ENCODE data around the gene METTL8. TPM values are rescaled to one million over a fixed set of nuclear protein-coding genes. Genes with fewer than 3 reads are reported as not detected.

The METTL8 gene
- total and polyA plus RNA-seq, 2 of the 13 experiments (the other 11 are each of a cell fraction or from before 2014, with no cell fraction given), result 18.6 to 68.2 TPM

DNA sequence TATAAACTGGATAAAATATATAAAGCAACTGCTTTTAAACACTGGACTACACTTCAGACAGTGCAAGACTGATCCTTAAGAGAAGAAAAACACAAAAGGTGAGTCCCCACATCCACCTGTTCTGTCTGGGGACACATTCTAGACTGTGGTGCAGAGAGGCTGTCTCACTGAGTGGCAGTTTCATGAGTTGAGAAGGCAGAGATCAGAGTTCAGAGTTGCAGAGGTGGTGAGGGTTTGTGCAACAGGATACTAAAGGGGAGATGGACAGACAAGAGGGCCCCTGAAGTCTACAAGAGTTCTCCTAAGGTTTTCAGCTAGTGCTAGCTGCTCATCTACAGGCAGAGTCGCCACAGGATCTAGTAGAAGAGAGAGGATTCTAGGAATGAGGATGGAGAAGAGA, 68.0 kb downstream of the METTL8 start:
- peaks cover 9% of the 10 kb centered on the region for H3K9me3 ChIP-seq (ENCODE audit: low read length)
- POLR2A ChIA-PET, result no interaction called here
- 0 out of 2 replicates have a peak, but pooled peaks have one; percentile 31 for TF ChIP-seq ZNF644 (CRISPR knock-in tag; IDR thresholded peaks at IDR 0.05; ENCODE audit: low read depth)
- 0 out of 2 replicates have a peak, but pooled peaks have one; percentile 19 for TF ChIP-seq ZMYM4 (CRISPR knock-in tag; IDR thresholded peaks at IDR 0.05)
- TF ChIP-seq, protein P1, sequence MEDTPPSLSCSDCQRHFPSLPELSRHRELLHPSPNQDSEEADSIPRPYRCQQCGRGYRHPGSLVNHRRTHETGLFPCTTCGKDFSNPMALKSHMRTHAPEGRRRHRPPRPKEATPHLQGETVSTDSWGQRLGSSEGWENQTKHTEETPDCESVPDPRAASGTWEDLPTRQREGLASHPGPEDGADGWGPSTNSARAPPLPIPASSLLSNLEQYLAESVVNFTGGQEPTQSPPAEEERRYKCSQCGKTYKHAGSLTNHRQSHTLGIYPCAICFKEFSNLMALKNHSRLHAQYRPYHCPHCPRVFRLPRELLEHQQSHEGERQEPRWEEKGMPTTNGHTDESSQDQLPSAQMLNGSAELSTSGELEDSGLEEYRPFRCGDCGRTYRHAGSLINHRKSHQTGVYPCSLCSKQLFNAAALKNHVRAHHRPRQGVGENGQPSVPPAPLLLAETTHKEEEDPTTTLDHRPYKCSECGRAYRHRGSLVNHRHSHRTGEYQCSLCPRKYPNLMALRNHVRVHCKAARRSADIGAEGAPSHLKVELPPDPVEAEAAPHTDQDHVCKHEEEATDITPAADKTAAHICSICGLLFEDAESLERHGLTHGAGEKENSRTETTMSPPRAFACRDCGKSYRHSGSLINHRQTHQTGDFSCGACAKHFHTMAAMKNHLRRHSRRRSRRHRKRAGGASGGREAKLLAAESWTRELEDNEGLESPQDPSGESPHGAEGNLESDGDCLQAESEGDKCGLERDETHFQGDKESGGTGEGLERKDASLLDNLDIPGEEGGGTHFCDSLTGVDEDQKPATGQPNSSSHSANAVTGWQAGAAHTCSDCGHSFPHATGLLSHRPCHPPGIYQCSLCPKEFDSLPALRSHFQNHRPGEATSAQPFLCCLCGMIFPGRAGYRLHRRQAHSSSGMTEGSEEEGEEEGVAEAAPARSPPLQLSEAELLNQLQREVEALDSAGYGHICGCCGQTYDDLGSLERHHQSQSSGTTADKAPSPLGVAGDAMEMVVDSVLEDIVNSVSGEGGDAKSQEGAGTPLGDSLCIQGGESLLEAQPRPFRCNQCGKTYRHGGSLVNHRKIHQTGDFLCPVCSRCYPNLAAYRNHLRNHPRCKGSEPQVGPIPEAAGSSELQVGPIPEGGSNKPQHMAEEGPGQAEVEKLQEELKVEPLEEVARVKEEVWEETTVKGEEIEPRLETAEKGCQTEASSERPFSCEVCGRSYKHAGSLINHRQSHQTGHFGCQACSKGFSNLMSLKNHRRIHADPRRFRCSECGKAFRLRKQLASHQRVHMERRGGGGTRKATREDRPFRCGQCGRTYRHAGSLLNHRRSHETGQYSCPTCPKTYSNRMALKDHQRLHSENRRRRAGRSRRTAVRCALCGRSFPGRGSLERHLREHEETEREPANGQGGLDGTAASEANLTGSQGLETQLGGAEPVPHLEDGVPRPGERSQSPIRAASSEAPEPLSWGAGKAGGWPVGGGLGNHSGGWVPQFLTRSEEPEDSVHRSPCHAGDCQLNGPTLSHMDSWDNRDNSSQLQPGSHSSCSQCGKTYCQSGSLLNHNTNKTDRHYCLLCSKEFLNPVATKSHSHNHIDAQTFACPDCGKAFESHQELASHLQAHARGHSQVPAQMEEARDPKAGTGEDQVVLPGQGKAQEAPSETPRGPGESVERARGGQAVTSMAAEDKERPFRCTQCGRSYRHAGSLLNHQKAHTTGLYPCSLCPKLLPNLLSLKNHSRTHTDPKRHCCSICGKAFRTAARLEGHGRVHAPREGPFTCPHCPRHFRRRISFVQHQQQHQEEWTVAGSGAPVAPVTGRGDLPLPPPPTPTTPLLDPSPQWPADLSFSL (CRISPR knock-in tag; IDR thresholded peaks at IDR 0.05), result no peak
- TF ChIP-seq ZNF549 (CRISPR knock-in tag; IDR thresholded peaks at IDR 0.05), result peak; percentile 95
- TF ChIP-seq HNF4A (CRISPR knock-in tag; IDR thresholded peaks at IDR 0.05), result peak; percentile 82
- TF ChIP-seq, protein P2, sequence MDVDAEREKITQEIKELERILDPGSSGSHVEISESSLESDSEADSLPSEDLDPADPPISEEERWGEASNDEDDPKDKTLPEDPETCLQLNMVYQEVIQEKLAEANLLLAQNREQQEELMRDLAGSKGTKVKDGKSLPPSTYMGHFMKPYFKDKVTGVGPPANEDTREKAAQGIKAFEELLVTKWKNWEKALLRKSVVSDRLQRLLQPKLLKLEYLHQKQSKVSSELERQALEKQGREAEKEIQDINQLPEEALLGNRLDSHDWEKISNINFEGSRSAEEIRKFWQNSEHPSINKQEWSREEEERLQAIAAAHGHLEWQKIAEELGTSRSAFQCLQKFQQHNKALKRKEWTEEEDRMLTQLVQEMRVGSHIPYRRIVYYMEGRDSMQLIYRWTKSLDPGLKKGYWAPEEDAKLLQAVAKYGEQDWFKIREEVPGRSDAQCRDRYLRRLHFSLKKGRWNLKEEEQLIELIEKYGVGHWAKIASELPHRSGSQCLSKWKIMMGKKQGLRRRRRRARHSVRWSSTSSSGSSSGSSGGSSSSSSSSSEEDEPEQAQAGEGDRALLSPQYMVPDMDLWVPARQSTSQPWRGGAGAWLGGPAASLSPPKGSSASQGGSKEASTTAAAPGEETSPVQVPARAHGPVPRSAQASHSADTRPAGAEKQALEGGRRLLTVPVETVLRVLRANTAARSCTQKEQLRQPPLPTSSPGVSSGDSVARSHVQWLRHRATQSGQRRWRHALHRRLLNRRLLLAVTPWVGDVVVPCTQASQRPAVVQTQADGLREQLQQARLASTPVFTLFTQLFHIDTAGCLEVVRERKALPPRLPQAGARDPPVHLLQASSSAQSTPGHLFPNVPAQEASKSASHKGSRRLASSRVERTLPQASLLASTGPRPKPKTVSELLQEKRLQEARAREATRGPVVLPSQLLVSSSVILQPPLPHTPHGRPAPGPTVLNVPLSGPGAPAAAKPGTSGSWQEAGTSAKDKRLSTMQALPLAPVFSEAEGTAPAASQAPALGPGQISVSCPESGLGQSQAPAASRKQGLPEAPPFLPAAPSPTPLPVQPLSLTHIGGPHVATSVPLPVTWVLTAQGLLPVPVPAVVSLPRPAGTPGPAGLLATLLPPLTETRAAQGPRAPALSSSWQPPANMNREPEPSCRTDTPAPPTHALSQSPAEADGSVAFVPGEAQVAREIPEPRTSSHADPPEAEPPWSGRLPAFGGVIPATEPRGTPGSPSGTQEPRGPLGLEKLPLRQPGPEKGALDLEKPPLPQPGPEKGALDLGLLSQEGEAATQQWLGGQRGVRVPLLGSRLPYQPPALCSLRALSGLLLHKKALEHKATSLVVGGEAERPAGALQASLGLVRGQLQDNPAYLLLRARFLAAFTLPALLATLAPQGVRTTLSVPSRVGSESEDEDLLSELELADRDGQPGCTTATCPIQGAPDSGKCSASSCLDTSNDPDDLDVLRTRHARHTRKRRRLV (CRISPR knock-in tag; IDR thresholded peaks at IDR 0.05), result no peak
- TF ChIP-seq CEBPB (IDR thresholded peaks at IDR 0.05; ENCODE audit: borderline replicate concordance, low read depth, low read length), result peak; percentile 59; the same call in 1 of the 2 replicates
- TF ChIP-seq, protein P3, sequence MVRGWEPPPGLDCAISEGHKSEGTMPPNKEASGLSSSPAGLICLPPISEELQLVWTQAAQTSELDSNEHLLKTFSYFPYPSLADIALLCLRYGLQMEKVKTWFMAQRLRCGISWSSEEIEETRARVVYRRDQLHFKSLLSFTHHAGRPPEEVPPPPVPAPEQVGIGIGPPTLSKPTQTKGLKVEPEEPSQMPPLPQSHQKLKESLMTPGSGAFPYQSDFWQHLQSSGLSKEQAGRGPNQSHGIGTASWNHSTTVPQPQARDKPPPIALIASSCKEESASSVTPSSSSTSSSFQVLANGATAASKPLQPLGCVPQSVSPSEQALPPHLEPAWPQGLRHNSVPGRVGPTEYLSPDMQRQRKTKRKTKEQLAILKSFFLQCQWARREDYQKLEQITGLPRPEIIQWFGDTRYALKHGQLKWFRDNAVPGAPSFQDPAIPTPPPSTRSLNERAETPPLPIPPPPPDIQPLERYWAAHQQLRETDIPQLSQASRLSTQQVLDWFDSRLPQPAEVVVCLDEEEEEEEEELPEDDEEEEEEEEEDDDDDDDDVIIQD (CRISPR knock-in tag; IDR thresholded peaks at IDR 0.05; ENCODE audit: low read depth), result peak; percentile 28; the same call in 1 of the 2 replicates
- TF ChIP-seq HNF4G (IDR thresholded peaks at IDR 0.05; ENCODE audit: borderline replicate concordance, low read depth, low read length), result peak; percentile 33; the same call in 1 of the 2 replicates
- TF ChIP-seq HNF4G (CRISPR knock-in tag; IDR thresholded peaks at IDR 0.05; ENCODE audit: borderline replicate concordance, low read depth), result no peak
- TF ChIP-seq CC2D1A (CRISPR knock-in tag; IDR thresholded peaks at IDR 0.05), result 0 out of 2 replicates have a peak, but pooled peaks have one; percentile 36
- 0 out of 2 replicates have a peak, but pooled peaks have one; percentile 53 for TF ChIP-seq CEBPG (CRISPR knock-in tag; IDR thresholded peaks at IDR 0.05)
- no peak for TF ChIP-seq ZNF746 (CRISPR knock-in tag; IDR thresholded peaks at IDR 0.05)

More for the DNA sequence above, 68.0 kb downstream of the METTL8 start:
- H3K27ac ChIP-seq (ENCODE audit: extremely low read length, insufficient read depth, low read length), result no peak overlapping the region
- peaks cover 6% of the 10 kb centered on the region for H3K79me2 ChIP-seq (ENCODE audit: insufficient read depth, low read length)
- intact Hi-C loops (cut with micrococcal nuclease; ENCODE audit: unreplicated experiment), result no loop called here
- no peaks in the 10 kb centered on the region for H3K27me3 ChIP-seq (ENCODE audit: control insufficient read depth in 1 of 2, insufficient read depth in 2 of 2, low read length in 2 of 2)
- no peak overlapping the region for H3K4me2 ChIP-seq (ENCODE audit: low read depth, low read length)
- FAIRE-seq (no peak), ATAC-seq (peak; percentile 97), DNase-seq (ENCODE audit: low spot score) (peak; percentile 39)
- H3K36me3 ChIP-seq (replicated peaks in 1 of 2; ENCODE audit: control insufficient read depth in 1 of 2, insufficient read depth in 2 of 2, low read length in 2 of 2), result no peaks in the 10 kb centered on the region
- peaks cover 18% of the 10 kb centered on the region for H3K4me1 ChIP-seq (ENCODE audit: insufficient read depth, low read length)
- no peak overlapping the region for H3K9ac ChIP-seq (ENCODE audit: insufficient read depth, low read depth, low read length)
- H3K4me3 ChIP-seq (replicated peaks in 1 of 3; ENCODE audit: insufficient read depth in 1 of 3, low read depth in 2 of 3, low read length in 3 of 3), result no peak overlapping the region
- in situ Hi-C loops (cut with HindIII; ENCODE audit: extremely low pct_ligation_motif_present, low pct_unique_long_range_greater_than_20kb), result no loop called here
- CTCF ChIA-PET (ENCODE audit: low intra/inter-chr PET ratio, low total read pairs), result no interaction called here
- H4K20me1 ChIP-seq (ENCODE audit: insufficient read depth, low read length), result no peaks in the 10 kb centered on the region; the same call in 1 of the 2 replicates
- BruUV-seq (replicated peaks), result no TSS peak
- H2AFZ ChIP-seq (ENCODE audit: low read length), result no peak overlapping the region
- WGBS (ENCODE audit: low lambda C conversion rate), result 56% methylated on average over 1 of the region's 1 CpG

Measured in HepG2 (cell line).